Activated CD4-positive, alpha-beta T cell treated with anti-CD3 and anti-CD28 coated beads, Interleukin-2, amount 10 ng/mL, durations not matched to agents 24 days and 14 days (primary cell): Measurements from ENCODE around the gene TMEM87B. TPM values are rescaled to one million over a fixed set of nuclear protein-coding genes. Genes with fewer than 3 reads are reported as not detected.
"Not testable (repeated sequence)": the region's sequence is repeated elsewhere in the genome, so short reads cannot be mapped to it uniquely, and the experiment has no call there.

ENCODE experiments used
- DNase-seq: peaks from one replicate; pipeline ENCODE4 v3.0.0; 2022
- H3K27ac Mint-ChIP-seq: one replicate; pipeline ENCODE4 v1.8.0; 2022; ENCODE audit warnings: mild to moderate bottlenecking, mixed read lengths
- H3K27me3 Mint-ChIP-seq: one replicate; pipeline ENCODE4 v1.8.0; 2022; ENCODE audit warnings: mixed read lengths
- H3K36me3 Mint-ChIP-seq: one replicate; pipeline ENCODE4 v1.8.0; 2022; ENCODE audit warnings: low read depth, mild to moderate bottlenecking, mixed read lengths
- H3K4me1 Mint-ChIP-seq: one replicate; pipeline ENCODE4 v1.8.0; 2021; ENCODE audit warnings: mixed read lengths
- H3K4me3 Mint-ChIP-seq: one replicate; pipeline ENCODE4 v1.8.0; 2022; ENCODE audit warnings: mild to moderate bottlenecking, moderate library complexity, mixed read lengths
- H3K9me3 Mint-ChIP-seq: one replicate; pipeline ENCODE4 v1.8.0; 2021; ENCODE audit warnings: mixed read lengths
- intact Hi-C: fragments of 100-400 bp; cut with micrococcal nuclease; formaldehyde crosslinking; loops from one replicate; pipeline ENCODE4 v1.15.1; 2023
- total RNA-seq: library from RNA; stranded (reverse); gene quantifications from 2 replicates; pipeline ENCODE4 v1.2.3, GENCODE V29; 2022

TMEM87B gene
- total RNA-seq, 1 donor from 2014 or later, result 13.9 TPM

DNA sequence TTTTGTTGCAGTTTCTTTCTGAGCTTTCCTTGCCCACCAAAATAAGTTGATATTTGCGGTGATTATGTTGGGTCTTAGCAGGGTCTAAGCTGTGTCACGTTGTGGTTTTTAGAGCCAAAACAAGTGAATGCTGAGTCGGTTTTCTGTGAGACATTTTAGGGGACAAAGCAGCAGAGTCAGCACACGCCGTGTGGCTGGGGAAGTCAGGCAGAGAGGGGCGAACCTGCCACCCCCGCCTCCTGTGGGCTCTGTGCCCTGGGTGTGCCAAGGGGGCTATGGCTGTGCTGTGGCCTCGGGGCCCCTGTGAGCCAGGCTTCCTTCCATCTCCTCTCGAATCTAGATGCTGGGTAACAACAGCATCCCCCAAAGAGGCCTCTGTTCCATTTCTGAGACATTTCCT lies 30.8 kb upstream of the TMEM87B start:
- Mint-ChIP-seq H3K36me3 (no peaks in the 10 kb centered on the region), H3K9me3 (no peaks in the 10 kb centered on the region), H3K27ac (no peak overlapping the region), H3K4me1 (no peaks in the 10 kb centered on the region), H3K4me3 (no peak overlapping the region), H3K27me3 (peaks cover 11% of the 10 kb centered on the region)
- DNase-seq, result no peak
- intact Hi-C loops, result no loop called here

DNA sequence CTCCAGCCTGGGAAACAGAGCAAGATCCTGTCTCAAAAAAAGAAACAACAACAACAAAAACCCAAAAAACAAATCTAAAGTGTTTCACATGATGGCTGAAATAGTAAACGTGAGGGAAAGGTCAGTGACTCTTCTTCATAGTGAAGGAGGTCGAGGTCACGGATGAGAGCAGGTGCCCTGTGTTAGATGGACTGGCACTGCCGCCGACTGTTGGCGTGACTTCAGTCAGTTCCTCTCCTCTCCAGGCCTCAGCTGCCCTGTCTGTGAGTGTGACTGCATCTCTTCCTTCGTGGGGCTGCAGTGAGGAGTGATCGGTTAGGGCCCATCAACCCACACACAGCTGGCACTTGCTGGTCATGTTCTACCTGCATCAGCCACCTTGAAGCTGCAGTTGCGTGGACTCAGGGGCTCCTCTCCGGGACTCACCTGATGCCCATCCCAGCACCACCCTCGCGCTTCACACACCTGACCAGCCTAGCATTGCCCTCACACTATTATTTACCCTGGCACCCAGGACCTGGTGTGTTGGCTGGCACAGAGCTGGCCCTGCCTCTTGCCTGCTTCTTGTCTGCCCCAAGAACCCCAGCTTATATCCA lies 30.1 kb upstream of the TMEM87B start:
- Mint-ChIP-seq H3K4me1 (no peaks in the 10 kb centered on the region), H3K36me3 (no peaks in the 10 kb centered on the region), H3K27me3 (peaks cover 10% of the 10 kb centered on the region), H3K9me3 (no peaks in the 10 kb centered on the region), H3K4me3 (no peak overlapping the region), H3K27ac (no peak overlapping the region)
- intact Hi-C loops, result no loop called here
- no peak for DNase-seq

DNA sequence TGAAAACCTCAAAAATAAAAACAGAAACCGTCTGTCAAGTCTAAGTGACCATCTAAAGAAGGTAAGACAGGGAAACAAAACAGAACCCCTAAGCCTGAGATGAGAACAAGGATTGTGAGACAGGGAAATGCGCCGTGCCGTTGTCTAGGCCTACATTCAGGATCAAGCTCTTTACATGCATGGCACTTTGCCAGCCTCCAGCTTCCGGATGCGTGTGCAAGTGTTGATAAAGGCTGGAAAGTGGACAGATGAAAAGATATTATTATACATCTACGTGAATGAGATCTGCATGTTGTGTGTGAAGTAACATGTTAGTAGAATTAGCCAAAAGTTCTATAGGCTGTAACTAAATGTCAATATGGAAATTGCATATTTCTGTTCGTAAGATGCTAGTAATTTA lies 28.6 kb upstream of the TMEM87B start:
- intact Hi-C loops, result no loop called here

DNA sequence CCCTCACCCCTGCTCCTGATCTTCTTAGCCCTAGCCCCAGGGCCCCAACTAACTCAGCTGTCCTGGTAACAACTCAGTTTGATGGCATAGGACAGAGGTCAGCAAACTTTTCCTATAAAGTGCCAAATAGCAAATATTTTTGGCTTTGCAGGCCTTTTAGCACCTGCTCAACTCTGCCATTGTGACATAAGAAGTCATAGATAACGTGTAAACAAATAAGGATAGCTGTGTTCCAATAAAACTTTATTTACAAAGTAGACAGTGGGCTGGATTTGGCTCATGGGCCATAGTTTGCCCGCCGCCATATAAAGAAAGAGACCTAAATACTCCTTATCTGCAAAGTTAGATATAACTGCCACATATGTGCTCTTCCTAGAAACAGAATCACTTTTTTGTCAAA lies 27.3 kb upstream of the TMEM87B start:
- Mint-ChIP-seq H3K27ac (no peak overlapping the region), H3K36me3 (no peaks in the 10 kb centered on the region), H3K4me3 (no peak overlapping the region), H3K4me1 (peaks cover 7% of the 10 kb centered on the region), H3K27me3 (peaks cover 12% of the 10 kb centered on the region), H3K9me3 (no peaks in the 10 kb centered on the region)
- intact Hi-C loops, result no loop called here
- no peak for DNase-seq

More for the DNA sequence above, 28.6 kb upstream of the TMEM87B start:
- no peaks in the 10 kb centered on the region for H3K9me3 Mint-ChIP-seq
- H3K27me3 Mint-ChIP-seq, result peaks cover 7% of the 10 kb centered on the region
- DNase-seq, result no peak
- no peaks in the 10 kb centered on the region for H3K4me1 Mint-ChIP-seq
- no peak overlapping the region for H3K4me3 Mint-ChIP-seq
- no peaks in the 10 kb centered on the region for H3K36me3 Mint-ChIP-seq
- no peak overlapping the region for H3K27ac Mint-ChIP-seq

DNA sequence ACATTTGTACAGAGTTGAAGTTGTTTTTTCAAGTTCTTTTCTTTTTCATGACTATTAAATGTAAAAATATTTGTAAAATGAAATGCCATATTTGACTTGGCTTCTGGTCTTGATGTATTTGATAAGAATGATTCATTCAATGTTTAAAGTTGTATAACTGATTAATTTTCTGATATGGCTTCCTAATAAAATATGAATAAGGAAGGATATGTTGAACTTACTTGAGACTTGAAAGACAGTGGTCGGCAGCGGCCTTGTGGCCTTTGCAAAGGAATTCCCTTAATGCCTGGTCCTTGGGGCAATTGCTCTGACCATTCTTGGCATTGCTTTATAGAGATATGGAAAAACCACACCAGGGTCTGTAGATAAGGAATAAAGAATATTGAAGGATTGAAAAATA lies 25.9 kb upstream of the TMEM87B start:
- H3K36me3 Mint-ChIP-seq, result no peaks in the 10 kb centered on the region
- H3K9me3 Mint-ChIP-seq, result no peaks in the 10 kb centered on the region
- DNase-seq, result no peak
- no peak overlapping the region for H3K4me3 Mint-ChIP-seq
- H3K27me3 Mint-ChIP-seq, result peaks cover 12% of the 10 kb centered on the region
- H3K4me1 Mint-ChIP-seq, result peaks cover 8% of the 10 kb centered on the region
- no peak overlapping the region for H3K27ac Mint-ChIP-seq
- intact Hi-C loops, result no loop called here

DNA sequence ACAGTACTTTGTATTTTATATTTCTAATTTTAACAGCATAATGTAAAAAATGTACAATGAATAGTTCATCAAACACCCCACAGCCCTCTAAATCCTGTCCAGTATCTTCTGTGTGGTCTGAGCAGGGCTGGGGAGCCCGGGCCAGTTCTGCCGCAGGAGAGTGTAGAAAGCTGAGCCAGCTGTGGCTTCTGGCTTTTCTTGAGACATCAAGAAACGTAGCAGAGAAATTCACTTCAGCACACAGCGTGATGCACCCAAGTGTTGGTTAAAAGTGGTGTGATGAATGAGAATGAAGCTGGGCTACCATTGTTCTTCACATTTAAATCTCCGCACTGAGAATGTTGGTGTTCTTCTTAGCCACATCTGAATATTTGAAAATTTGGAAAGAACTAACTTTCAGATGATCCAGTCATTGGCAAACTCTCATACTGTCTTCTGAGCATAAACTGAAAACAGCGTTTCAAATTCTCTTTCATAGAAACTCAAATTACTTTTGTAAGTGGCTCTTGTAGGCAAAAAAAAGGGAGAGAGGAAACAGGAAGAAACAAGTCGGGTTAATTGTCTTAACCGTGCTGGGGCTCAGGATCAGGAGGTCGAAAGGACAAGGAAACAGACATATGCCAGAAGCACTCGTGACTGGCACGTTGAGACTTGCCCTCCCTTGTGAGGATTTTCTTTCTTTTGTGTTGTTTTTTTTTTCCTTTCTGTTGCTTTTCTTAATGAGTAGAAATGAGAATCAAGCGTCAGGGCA lies 23.4 kb upstream of the TMEM87B start:
- H3K9me3 Mint-ChIP-seq, result peaks cover 4% of the 10 kb centered on the region
- H3K27me3 Mint-ChIP-seq, result peaks cover 12% of the 10 kb centered on the region
- no peak for DNase-seq
- peaks cover 8% of the 10 kb centered on the region for H3K4me1 Mint-ChIP-seq
- H3K36me3 Mint-ChIP-seq, result no peaks in the 10 kb centered on the region
- no peak overlapping the region for H3K27ac Mint-ChIP-seq
- intact Hi-C loops, result no loop called here
- no peak overlapping the region for H3K4me3 Mint-ChIP-seq

DNA sequence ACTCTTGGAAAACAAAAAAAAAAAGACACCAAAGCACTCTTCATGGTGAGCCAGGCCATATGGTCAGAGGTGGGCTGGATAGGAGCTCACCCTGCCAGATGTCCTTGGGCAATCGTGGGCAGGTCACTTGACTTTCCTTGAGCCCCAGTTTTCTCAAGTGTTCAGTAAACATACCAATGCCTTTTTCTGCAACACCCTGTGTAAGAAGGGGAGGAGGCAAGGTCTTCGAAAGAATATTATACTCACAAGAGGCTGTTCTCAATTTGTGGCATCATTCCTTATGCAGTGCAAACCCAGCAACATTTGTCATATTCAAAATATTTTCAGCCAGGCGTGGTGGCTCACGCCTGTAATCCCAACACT lies 22.9 kb upstream of the TMEM87B start:
- no peak for DNase-seq
- no peak overlapping the region for H3K27ac Mint-ChIP-seq
- peaks cover 12% of the 10 kb centered on the region for H3K27me3 Mint-ChIP-seq
- intact Hi-C loops, result no loop called here
- peaks cover 8% of the 10 kb centered on the region for H3K4me1 Mint-ChIP-seq
- H3K36me3 Mint-ChIP-seq, result no peaks in the 10 kb centered on the region
- no peak overlapping the region for H3K4me3 Mint-ChIP-seq
- H3K9me3 Mint-ChIP-seq, result peaks cover 5% of the 10 kb centered on the region

DNA sequence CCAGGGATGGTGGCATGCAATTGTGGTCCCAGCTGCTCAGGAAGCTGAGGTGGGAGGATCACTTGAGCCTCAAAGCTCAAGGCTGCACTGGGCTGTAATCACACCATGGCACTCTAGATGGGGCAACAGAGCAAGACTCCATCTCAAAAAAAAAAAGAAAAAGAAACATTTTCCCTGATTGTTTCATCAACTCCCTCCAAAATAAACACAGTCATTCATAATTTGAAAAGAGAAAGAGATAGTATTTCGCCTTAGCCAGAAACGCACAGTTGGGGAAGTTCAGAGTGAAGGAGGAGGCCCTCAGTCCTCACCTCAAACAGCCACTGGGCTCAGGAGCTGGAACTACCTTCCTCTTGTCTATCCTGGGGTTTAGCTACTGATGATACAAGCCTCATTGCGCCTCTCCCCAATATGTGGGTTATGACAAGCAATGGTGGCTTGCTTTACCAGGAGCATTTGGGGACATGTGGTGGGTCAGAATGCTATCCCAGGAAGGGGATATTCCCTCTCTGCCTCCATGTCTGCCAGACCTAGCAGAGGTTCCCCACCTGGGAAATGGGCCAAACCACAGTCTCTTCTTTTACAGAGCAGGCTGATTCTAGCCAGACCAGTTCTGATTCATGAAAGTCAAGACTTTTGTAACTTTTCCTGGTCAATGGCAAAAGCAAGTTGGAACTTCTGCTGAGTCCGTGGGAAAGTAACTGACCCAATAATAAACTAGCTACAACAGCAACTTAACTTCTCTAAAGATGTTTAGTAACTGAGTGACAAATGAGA lies 22.2 kb upstream of the TMEM87B start:
- Mint-ChIP-seq H3K27me3 (peaks cover 15% of the 10 kb centered on the region), H3K4me3 (no peak overlapping the region)

DNA sequence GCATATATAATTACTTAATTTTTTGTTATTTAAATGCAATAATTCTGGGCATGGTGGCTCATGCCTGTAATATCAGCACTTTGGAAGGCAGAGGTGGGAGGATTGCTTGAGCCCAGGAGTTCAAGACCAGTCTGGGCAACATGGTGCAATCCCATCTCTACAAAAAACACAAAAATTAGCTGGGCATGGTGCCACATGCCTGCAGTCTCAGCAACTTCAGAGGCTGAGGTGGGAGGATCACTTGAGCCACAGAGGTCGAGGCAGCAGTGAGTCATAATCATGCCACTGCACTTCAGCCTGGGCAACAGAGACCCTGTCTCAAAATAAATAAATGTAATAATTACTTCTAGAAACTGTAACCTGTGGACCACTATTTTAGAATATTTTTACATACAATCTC lies 21.5 kb upstream of the TMEM87B start:
- intact Hi-C loops, result no loop called here
- no peak overlapping the region for H3K27ac Mint-ChIP-seq
- peaks cover 15% of the 10 kb centered on the region for H3K27me3 Mint-ChIP-seq
- peaks cover 11% of the 10 kb centered on the region for H3K9me3 Mint-ChIP-seq
- no peaks in the 10 kb centered on the region for H3K36me3 Mint-ChIP-seq
- no peak for DNase-seq
- H3K4me1 Mint-ChIP-seq, result peaks cover 8% of the 10 kb centered on the region
- H3K4me3 Mint-ChIP-seq, result no peak overlapping the region

More for the DNA sequence above, 22.2 kb upstream of the TMEM87B start:
- no peak for DNase-seq
- H3K27ac Mint-ChIP-seq, result no peak overlapping the region
- H3K4me1 Mint-ChIP-seq, result peaks cover 8% of the 10 kb centered on the region
- no peaks in the 10 kb centered on the region for H3K36me3 Mint-ChIP-seq
- intact Hi-C loops, result no loop called here
- H3K9me3 Mint-ChIP-seq, result peaks cover 11% of the 10 kb centered on the region

DNA sequence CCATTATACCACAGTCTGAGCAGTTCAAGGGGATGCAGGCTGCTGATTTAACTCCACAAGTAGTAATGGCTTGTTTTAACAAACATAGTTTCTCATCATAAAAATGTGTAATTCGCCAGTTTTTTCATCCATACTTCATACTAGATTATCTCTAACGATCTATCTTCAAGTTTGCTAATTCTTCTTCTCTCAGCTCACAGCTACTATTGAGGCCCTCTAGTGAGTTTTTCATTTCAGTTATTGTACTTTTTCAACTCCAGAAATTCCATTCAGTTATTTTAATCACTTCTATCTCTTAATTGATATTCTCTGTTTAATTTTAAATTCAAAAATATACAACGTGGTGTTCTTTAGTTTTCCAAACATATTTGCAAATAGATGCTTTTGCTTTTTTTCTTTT lies 20.1 kb upstream of the TMEM87B start:
- Mint-ChIP-seq H3K36me3 (no peaks in the 10 kb centered on the region), H3K9me3 (peaks cover 11% of the 10 kb centered on the region), H3K27ac (no peak overlapping the region), H3K27me3 (peaks cover 12% of the 10 kb centered on the region), H3K4me1 (peaks cover 8% of the 10 kb centered on the region), H3K4me3 (no peak overlapping the region)
- intact Hi-C loops, result no loop called here
- no peak for DNase-seq

DNA sequence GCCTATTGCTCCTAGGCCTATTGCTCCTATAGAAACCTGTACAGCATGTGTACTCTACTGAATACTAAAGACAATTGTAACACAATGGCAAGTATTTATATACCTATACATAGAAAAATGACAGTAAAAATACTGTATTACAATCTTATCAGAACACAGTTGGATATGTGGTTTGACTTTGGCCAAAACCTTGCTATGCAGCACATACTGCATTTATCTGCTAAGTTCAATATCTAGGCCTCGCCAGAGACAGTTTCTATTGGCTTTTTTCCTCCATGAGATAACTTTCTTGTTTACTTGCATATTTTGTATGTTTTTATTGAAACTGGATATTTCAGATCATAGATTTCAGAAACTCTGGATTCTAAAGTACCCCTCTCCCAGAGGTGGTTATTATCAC lies 19.3 kb upstream of the TMEM87B start:
- no peak for DNase-seq
- intact Hi-C loops, result no loop called here
- Mint-ChIP-seq H3K27me3 (peaks cover 8% of the 10 kb centered on the region), H3K4me1 (peaks cover 8% of the 10 kb centered on the region), H3K36me3 (no peaks in the 10 kb centered on the region), H3K27ac (no peak overlapping the region), H3K4me3 (no peak overlapping the region), H3K9me3 (peaks cover 11% of the 10 kb centered on the region)

DNA sequence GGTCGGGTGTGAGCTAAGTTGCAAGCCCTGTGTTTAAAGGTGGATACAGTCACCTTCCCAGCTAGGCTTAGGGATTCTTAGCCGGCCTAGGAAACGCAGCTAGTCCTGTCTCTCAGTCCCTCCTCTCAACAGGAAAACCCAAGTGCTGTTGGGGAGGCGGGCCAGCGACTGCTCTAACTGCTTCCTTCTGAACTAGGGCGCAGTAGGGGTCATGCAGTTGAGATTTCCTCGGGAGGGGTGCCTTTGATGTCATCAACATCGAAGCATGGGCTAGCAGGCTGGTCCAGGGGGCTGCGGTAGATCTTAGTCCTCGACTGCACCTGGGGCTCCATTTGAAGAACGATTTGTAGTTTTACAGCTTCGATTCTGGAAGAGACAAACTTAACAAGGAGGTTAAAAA lies 15.5 kb upstream of the TMEM87B start:
- H3K27ac Mint-ChIP-seq, H3K36me3 Mint-ChIP-seq, H3K27me3 Mint-ChIP-seq, H3K4me1 Mint-ChIP-seq, DNase-seq, intact Hi-C loops, H3K4me3 Mint-ChIP-seq: not testable (repeated sequence)
- H3K9me3 Mint-ChIP-seq, result peaks cover 11% of the 10 kb centered on the region

DNA sequence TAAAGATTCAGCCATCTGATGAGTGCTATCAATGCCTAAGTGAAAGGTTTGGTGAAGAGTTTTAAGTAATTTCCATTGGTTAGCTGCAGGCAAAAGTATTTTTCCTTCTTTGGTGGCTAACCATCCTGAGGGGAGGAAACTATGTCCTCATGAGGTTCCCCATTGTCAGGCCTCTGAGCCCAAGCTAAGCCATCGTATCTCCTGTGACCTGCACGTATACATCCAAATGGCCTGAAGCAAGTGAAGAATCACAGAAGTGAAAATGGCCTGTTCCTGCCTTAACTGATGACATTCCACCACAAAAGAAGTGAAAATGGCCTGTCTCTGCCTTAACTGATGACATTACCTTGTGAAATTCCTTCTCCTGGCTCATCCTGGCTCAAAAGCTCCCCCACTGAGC lies 15.0 kb upstream of the TMEM87B start:
- H3K27me3 Mint-ChIP-seq, result peaks cover 10% of the 10 kb centered on the region
- H3K27ac Mint-ChIP-seq, DNase-seq, H3K36me3 Mint-ChIP-seq, H3K9me3 Mint-ChIP-seq, H3K4me3 Mint-ChIP-seq, intact Hi-C loops, H3K4me1 Mint-ChIP-seq: not testable (repeated sequence)

DNA sequence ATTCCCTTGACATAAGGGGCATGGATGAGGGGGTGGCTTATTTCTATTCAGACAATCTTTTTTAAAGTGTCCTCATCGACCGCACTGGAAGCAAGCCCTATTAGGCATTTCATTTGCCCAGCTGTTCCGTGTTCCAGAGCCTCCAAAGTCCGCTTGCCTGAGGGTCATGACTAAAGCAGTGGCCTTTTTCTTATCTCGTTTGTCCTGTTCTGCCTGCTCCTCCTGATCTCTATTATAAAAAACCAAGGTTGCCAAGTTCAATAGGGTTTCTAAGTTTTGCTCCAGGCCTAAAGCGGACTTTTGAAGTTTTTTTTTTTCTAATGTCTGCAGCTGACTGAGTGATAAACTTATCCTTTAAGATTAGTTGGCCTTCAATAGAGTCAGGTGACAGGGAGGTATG lies 13.6 kb upstream of the TMEM87B start:
- H3K36me3 Mint-ChIP-seq, H3K4me3 Mint-ChIP-seq, H3K27ac Mint-ChIP-seq, H3K9me3 Mint-ChIP-seq, intact Hi-C loops, DNase-seq, H3K4me1 Mint-ChIP-seq: not testable (repeated sequence)
- H3K27me3 Mint-ChIP-seq, result peaks cover 14% of the 10 kb centered on the region
